MM.1S (cell line): Measurements from ENCODE around the gene SLC38A3.

Experiments
- EZH2 ChIP-seq: fragments of 300-600 bp; sonication (generic); optimal IDR thresholded peaks from 2 replicates; pipeline ENCODE3; 2017; ENCODE audit warnings: low read depth, mild to moderate bottlenecking, antibody characterized with exemption, low read length, mixed read lengths
- EZH2phosphoT487 ChIP-seq: fragments of 300-600 bp; sonication (generic); IDR thresholded peaks from 2 replicates; pipeline ENCODE4 v1.6.1; 2018; ENCODE audit warnings: antibody characterized with exemption, low read length
- TF ChIP-seq, protein P1 (sequence below): fragments of 300-600 bp; sonication (generic); IDR thresholded peaks from 2 replicates; pipeline ENCODE4 v1.5.1; 2016; ENCODE audit warnings: antibody characterized with exemption, low read length, mixed read lengths

DNA sequence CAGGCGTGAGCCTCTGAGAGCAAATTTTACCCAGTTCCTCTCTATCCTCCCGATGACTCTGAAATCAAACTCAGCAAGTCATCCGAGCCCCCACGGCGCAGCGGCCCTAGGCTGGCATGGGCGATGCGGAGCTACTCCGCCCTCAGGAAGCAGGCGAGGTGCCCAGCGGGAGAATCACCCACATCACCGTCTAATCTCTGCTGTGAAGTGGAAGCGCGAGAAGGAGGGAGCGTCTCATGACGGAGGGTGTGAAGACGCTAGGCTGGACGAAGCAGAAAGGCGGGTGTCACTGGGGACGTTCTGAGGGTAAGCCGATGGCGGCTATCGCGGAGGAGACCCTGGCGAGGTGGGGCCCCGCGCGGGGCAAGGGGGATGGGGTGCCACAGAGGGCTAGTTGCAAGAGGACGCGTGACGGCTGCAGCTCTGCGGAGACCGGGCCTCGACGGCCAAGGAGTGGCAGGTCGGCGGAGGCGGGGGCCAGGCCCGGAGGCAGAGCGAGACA, 21.9 kb downstream of the SLC38A3 start:
- TF ChIP-seq, protein P1, sequence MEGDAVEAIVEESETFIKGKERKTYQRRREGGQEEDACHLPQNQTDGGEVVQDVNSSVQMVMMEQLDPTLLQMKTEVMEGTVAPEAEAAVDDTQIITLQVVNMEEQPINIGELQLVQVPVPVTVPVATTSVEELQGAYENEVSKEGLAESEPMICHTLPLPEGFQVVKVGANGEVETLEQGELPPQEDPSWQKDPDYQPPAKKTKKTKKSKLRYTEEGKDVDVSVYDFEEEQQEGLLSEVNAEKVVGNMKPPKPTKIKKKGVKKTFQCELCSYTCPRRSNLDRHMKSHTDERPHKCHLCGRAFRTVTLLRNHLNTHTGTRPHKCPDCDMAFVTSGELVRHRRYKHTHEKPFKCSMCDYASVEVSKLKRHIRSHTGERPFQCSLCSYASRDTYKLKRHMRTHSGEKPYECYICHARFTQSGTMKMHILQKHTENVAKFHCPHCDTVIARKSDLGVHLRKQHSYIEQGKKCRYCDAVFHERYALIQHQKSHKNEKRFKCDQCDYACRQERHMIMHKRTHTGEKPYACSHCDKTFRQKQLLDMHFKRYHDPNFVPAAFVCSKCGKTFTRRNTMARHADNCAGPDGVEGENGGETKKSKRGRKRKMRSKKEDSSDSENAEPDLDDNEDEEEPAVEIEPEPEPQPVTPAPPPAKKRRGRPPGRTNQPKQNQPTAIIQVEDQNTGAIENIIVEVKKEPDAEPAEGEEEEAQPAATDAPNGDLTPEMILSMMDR, result no peak
- no peak for TF ChIP-seq EZH2
- no peak for TF ChIP-seq EZH2phosphoT487
